ENCODE measurements around the gene NRIP1. TPM values are rescaled to one million over a fixed set of nuclear protein-coding genes. Genes with fewer than 3 reads are reported as not detected.

NRIP1 gene
- total RNA-seq, 2 experiments from 2014 or later = 13.7 to 14.9 TPM

GRCh38 chr21:14991957-14992356, 72.8 kb downstream of the NRIP1 start:
- POLR2A ChIA-PET = no interaction called here
- CTCF ChIA-PET = no interaction called here

GRCh38 chr21:14989359-14989758, 75.4 kb downstream of the NRIP1 start:
- ChIA-PET POLR2A (no interaction called here), CTCF (no interaction called here)

DNA sequence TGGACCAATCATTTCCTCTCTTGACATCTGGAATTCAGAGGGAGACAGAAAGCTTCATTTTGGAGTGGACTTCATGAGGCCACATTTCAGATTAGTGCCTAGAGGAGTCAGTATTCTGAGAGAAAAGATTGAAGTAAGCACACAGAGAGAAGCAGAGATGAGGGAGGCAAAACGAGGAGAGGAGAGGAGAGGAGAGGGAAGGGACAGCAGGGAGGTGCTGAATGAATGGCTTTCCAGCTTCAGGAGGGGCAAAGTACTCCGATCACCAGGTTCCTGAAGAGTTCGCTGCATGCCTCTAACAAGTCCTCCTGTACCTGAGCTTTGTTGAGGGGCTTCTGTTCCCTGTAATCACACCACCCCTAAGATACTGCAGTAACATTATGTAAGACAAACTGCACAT, 76.0 kb downstream of the NRIP1 start:
- ChIA-PET CTCF (no interaction called here), POLR2A (no interaction called here)

- CTCF ChIA-PET = no interaction called here
- POLR2A ChIA-PET = no interaction called here
These were observed 77.2 kb downstream of the NRIP1 start for GRCh38 chr21:14987370-14988170.

DNA sequence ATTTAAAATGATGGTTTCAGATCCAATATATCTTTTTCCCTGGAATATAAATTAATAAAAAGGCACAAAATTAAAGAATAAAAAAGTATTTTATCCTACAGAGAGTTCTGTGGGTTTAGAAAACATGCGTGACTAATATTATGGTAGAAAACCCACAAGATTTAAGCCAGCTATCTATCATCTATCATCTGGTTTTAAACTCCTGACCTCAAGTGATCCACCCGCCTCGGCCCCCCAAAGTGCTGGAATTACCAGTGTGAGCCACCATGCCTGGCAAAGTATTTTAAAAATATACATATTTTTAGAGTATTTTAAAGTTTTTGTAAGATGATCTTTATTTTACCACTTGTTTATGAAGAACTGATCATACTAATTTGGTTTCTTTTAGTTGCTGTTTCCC, 79.5 kb downstream of the NRIP1 start:
- CTCF ChIA-PET = no interaction called here
- POLR2A ChIA-PET = no interaction called here

- POLR2A ChIA-PET = no interaction called here
- CTCF ChIA-PET = no interaction called here
These were observed 82.5 kb downstream of the NRIP1 start for GRCh38 chr21:14982336-14982735.

GRCh38 chr21:14981246-14981645, 83.6 kb downstream of the NRIP1 start:
- ChIA-PET POLR2A (no interaction called here), CTCF (no interaction called here)

GRCh38 chr21:14979264-14979663, 85.5 kb downstream of the NRIP1 start:
- ChIA-PET POLR2A (no interaction called here), CTCF (no interaction called here)

DNA sequence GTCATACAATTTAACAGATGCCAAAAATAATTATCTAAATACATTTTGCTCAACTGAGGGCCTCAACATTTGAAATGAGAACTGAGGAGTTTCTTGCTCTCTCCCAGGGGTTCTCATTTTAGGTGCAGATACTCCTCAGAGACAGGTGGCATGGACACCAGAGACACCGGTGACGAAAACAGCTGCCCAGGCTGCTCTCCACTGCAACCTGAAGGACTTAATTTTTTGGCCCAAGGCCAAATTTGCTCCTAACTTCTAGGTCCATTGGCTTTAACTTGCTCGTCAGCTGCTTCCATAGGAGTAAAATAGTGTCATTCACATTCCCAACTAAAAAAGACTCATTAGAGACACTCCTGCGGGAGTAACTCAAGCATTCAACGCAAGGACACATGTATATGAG, 87.0 kb downstream of the NRIP1 start:
- ChIA-PET POLR2A (no interaction called here), CTCF (interaction anchor here (0.6 kb wide), 1 partner anchor 218 kb away, joined by 3 read pairs; no protein-coding TSS in a partner anchor)

DNA sequence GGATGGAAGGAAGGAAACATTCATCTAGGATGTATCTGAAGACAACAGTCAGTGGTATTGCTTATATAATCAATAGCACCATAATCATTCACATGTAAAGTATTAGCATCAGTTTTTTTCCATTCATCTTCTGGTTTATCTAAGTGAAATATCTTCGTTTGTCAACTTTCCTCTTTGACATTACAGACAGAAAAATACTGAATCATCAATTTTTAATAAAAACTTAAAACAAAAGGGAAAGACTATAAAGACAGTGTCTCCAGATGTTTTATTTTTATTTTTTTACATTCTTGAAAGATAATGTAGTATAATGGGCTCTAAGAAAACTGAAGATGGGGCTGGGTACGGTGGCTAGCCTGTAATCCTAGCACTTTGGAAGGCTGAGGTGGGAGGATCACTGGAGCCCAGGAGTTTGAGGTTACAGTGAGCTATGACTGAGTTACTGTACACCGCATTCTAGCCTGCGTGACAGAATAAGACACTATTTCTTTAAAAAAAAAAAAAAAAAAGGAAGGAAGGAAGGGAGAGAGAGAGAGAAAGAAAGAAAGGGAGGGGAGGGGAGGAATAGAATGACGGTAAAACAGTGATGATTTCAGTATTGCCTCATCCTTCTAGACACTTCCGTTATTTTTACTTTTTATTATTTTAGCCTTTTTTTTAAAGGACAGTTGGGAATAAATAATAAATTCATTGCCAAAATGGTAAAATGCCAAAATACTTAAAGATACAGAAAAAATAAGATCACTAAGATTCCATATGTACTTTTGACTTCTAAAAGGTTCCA, 89.5 kb downstream of the NRIP1 start:
- ChIA-PET POLR2A (no interaction called here), CTCF (no interaction called here)

GRCh38 chr21:14972678-14973077, 92.1 kb downstream of the NRIP1 start:
- POLR2A ChIA-PET = no interaction called here
- CTCF ChIA-PET = no interaction called here

DNA sequence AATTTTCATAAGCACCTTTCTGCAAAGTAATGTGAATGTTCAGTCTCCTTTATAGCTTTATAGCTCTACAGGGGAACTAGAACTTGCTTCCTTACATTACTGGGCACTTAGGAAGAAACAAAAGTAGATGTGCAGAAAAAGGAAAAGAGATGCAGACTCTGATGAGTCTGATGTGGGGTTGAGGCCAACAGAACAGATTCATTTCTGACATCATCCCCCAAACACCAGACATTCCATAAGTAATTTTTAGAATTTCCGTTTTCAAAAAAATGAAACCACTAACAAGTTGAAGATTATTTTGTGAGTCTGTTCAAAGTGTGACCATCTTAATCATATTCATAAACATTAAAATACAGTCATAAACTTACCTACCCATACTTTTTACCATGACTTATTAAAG, 96.0 kb downstream of the NRIP1 start:
- POLR2A ChIA-PET = no interaction called here
- CTCF ChIA-PET = no interaction called here

DNA sequence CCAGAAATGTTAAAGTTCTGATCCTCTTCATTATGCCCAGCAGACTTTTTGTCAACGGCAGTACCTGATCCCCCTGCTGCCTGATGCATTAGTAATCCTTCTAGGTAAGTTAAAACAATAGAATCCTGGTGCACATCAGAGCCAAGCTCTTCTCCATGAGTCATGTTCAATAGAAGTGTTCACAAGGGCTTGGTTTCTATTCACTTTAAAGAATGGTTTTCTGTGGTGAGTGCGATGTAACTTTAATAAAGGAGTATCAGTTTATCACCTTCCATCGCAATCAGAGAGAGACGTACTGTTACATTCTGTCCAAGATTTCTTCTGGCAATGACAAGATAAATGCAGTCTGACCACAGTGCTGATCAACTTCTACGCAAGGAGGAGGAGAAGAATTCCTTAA, 96.8 kb downstream of the NRIP1 start:
- ChIA-PET CTCF (no interaction called here), POLR2A (no interaction called here)

DNA sequence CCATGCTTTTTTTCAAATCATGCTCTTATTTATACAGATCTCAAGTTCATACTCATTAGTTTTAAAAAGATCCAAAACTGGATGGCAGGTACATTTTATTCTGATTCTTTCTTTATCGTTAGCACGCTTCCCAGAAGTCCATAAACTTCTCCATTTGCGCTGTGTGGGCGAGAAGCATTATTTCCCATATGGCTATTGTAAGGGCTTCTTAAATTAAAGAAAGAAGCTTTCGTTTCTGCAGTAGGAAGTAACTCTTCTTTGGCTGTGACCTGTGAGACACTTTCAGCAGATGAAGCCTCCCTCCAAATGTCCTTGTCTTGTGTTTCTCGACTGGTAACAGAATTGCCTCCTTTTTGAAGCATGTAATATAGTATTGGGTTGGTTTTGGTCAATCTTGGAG, 100.2 kb downstream of the NRIP1 start:
- CTCF ChIA-PET = no interaction called here
- POLR2A ChIA-PET = no interaction called here

GRCh38 chr21:14962217-14962616, 102.6 kb downstream of the NRIP1 start:
- ChIA-PET POLR2A (no interaction called here), CTCF (no interaction called here)

DNA sequence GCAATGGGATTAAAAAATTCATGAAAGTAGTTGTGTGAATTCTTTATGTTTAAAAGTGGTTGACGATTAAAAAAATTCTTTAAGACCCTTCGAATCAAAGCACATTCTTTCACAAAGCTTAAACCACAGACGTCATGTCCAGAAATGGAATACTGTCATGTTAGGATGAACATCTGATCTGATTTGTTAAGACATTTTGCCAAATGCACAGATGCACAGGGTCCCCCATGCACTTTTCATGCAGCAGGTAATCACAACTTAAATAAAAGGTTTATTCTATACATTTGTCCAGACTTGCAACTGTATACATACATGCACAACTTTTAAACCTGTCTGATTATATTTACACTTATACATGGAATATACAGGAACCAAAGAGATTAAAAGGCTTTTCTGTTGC, 103.3 kb downstream of the NRIP1 start:
- ChIA-PET POLR2A (no interaction called here), CTCF (no interaction called here)

DNA sequence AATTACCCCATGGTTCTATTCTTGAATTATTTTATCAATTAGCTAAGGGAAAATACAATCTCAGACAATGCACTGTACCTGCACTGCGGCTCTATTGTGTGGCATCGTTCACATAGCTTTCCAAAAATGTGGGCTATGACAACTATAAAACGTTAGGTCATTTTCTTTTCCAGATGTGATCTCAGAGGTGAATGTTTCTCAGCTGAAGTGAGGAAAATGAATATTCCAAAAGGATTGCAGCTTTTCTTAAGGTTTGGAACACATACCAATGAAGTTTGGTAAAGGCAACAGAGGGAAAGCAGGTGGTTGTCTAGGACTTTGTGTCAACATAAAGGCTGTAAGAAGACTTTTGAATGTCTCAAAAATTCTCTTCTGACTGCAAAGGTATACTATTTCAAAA, 105.5 kb downstream of the NRIP1 start:
- ChIA-PET CTCF (no interaction called here), POLR2A (no interaction called here)

- CTCF ChIA-PET = no interaction called here
- POLR2A ChIA-PET = no interaction called here
These were observed 107.0 kb downstream of the NRIP1 start for GRCh38 chr21:14957836-14958235.

DNA sequence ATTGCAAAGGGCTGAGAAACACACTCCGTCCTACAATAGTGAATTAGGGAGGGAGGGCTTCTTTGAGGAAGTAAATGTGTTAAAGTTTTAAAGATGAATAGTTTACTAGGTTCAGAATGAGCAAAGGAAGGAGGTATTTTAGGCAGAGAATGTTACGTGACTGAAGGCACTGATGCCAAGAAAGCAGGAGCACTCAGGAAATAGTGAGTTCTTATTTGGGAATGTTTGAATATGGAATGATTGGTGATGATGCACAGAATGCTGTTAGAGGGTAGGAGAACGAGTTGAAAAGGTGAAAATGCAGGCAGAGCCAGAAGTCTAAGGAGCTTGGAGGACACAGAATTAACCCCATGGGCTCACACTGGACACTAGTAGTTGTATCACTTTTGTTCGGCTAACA, 108.0 kb downstream of the NRIP1 start:
- POLR2A ChIA-PET = no interaction called here
- CTCF ChIA-PET = no interaction called here

DNA sequence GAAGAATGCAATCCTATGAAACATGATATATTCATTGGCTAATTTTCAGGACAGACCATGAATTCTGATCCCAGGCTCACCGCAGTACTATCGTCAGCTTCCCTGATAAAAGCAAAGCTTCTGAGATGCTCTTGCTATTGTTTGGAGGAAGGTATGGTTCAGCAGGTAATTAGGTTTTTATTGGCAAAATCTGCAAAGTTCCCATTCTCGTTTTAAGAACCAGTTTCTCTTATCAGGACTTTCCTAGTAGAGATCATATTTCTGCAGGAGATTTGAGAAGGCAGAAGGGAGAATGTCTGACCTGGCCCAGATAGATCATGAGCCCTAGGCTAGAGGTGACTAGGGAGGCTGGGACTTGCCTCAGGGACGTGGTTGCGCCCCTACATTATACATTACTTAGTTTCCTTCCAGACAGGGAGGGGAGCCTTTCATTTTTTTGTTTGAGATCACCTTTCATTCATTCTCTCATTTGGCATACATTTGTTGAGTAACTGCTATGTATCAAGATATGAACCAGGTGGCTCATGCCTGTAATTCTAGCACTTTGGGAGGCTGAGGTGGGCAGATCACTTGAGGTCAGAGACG, 108.8 kb downstream of the NRIP1 start:
- ChIA-PET CTCF (no interaction called here), POLR2A (no interaction called here)

DNA sequence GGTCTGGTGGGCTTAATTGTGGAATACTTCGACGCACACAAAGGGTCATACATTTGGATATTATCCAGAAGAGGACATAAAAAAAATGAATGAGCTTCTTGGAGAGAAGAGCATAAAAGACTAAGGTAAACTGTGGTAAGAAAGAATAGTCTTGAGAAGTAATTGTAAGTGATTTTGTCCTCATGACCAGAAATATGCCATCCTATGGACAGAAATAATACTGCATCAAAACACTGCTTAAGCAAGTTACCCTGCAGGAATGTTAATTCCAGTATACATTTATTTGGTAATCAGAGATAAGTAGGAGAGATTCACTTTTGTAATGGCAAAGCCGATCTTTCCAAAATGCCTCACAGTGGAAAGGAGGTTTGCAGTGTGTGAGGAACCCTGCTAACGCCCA, 111.9 kb downstream of the NRIP1 start:
- ChIA-PET POLR2A (no interaction called here), CTCF (no interaction called here)

DNA sequence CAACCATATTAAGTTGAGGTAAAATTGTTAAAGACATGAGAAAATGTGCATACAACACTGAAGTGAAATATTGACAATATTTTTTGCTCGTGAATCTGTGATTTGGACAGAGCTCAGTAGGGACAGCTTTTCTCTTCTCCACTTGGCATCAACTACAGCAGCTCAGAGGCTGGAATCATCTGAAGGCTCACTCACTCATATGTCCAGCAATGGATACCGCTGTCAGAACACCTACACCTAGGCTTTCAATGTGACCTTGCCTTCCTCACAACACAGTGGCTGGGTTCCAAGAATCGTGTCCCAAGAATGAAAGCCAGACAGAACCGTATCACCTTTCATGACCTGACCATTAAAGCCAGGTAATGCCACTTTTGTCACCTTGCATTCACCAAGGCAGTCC, 115.2 kb downstream of the NRIP1 start:
- CTCF ChIA-PET = no interaction called here
- POLR2A ChIA-PET = no interaction called here
